NCI-H2227 (cell line): ENCODE results near the gene RBMY1A1.
"Not testable (repeated sequence)": the region's sequence is repeated elsewhere in the genome, so short reads cannot be mapped to it uniquely, and the experiment has no call there.

ENCODE experiments used
- DNase-seq: peaks from one replicate; lab custom pipeline; 2025; ENCODE audit not compliant: unreplicated experiment; lab: John Stamatoyannopoulos, UW

RBMY1A1 gene

GRCh38 chrY:21534579-21534978 lies at the start of gene RBMY1A1:
Gene RBMY1A1 (plus strand): TSS chrY:21534879. CDS start chrY:21536892, 2,013 bp downstream.
- not testable (repeated sequence) for DNase-seq

- not testable (repeated sequence) for DNase-seq
Observed at GRCh38 chrY:21511038-21511437, 23.6 kb upstream of the RBMY1A1 start, which contains the start of gene RBMY1B. Gene RBMY1B (plus strand): TSS chrY:21511338. CDS start chrY:21513351, 2,013 bp downstream.

GRCh38 chrY:21559316-21559984 lies 24.8 kb downstream of the RBMY1A1 start:
- not testable (repeated sequence) for DNase-seq

- DNase-seq = no peak
Observed at GRCh38 chrY:21585449-21585848, 50.8 kb downstream of the RBMY1A1 start.

GRCh38 chrY:21586454-21586853 lies 51.8 kb downstream of the RBMY1A1 start:
- DNase-seq = not testable (repeated sequence)

- DNase-seq = no peak
Observed at GRCh38 chrY:21592059-21592458, 57.4 kb downstream of the RBMY1A1 start.

- DNase-seq = not testable (repeated sequence)
Observed at GRCh38 chrY:21596287-21596686, 61.6 kb downstream of the RBMY1A1 start.
